ENCODE results near the gene CROT. TPM values are rescaled to one million over a fixed set of nuclear protein-coding genes. Genes with fewer than 3 reads are reported as not detected.

CROT gene
- polyA plus RNA-seq, 2 of the 4 experiments (the other 2 are of a cell fraction), result 12.3 to 18.2 TPM

GRCh38 chr7:87448388-87448787, 102.9 kb downstream of the CROT start:
- no peak for ATAC-seq
- ChIA-PET CTCF (no interaction called here), POLR2A (no interaction called here)
- H3K4me2 ChIP-seq, result no peak overlapping the region
- 78% methylated on average over 7 of the region's 7 CpGs for WGBS (ENCODE audit: missing lambda C conversion rate)
- no peak overlapping the region for H3K27ac ChIP-seq
- no peak for DNase-seq (ENCODE audit: low read depth in 1 of 2, low spot score in 1 of 2)
- no peak for FAIRE-seq
- no peak overlapping the region for H3K4me3 ChIP-seq
- no peaks in the 10 kb centered on the region for H3K4me1 ChIP-seq
- TF ChIP-seq EP300 (IDR thresholded peaks at IDR 0.05), result no peak
- TF ChIP-seq, protein P1, sequence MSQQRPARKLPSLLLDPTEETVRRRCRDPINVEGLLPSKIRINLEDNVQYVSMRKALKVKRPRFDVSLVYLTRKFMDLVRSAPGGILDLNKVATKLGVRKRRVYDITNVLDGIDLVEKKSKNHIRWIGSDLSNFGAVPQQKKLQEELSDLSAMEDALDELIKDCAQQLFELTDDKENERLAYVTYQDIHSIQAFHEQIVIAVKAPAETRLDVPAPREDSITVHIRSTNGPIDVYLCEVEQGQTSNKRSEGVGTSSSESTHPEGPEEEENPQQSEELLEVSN (IDR thresholded peaks at IDR 0.05; ENCODE audit: borderline replicate concordance, low read depth), result no peak
- TF ChIP-seq PHF8 (IDR thresholded peaks at IDR 0.05; ENCODE audit: borderline replicate concordance, low read depth), result no peak
- no peak for TF ChIP-seq HOXB13 (CRISPR knock-in tag; IDR thresholded peaks at IDR 0.05; ENCODE audit: low read depth)
- no peak for TF ChIP-seq CHD2 (IDR thresholded peaks at IDR 0.05; ENCODE audit: low read length, partially characterized antibody)
- TF ChIP-seq JUNB (IDR thresholded peaks at IDR 0.05), result no peak
- TF ChIP-seq HDAC2 (IDR thresholded peaks at IDR 0.05), result no peak
- no peak for TF ChIP-seq SMC3 (IDR thresholded peaks at IDR 0.05)
- TF ChIP-seq HOXB5 (CRISPR knock-in tag; IDR thresholded peaks at IDR 0.05), result no peak
- no peak for TF ChIP-seq KDM5A (IDR thresholded peaks at IDR 0.05)
- TF ChIP-seq, protein P2, sequence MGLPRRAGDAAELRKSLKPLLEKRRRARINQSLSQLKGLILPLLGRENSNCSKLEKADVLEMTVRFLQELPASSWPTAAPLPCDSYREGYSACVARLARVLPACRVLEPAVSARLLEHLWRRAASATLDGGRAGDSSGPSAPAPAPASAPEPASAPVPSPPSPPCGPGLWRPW (IDR thresholded peaks at IDR 0.05), result no peak
- TF ChIP-seq RNF2 (IDR thresholded peaks at IDR 0.05; ENCODE audit: borderline replicate concordance, low read depth), result no peak
- no peak for TF ChIP-seq CEBPB (IDR thresholded peaks at IDR 0.05)
- TF ChIP-seq SREBF2 (IDR thresholded peaks at IDR 0.05), result no peak
- TF ChIP-seq ESRRA (IDR thresholded peaks at IDR 0.05; ENCODE audit: borderline replicate concordance, low read length), result no peak
- TF ChIP-seq EHMT2 (IDR thresholded peaks at IDR 0.05; ENCODE audit: low read depth), result no peak
- TF ChIP-seq CBX2 (IDR thresholded peaks at IDR 0.05; ENCODE audit: borderline replicate concordance, low read depth), result no peak
- TF ChIP-seq POLR2AphosphoS2 (conservative IDR thresholded peaks at IDR 0.05; ENCODE audit: low read length), result no peak
- no peaks in the 10 kb centered on the region for H3K9me3 ChIP-seq

Small RNA genes lying within 50 kb of the gene (small RNA-seq; reads per million reads assigned to genes)
- 0 reads per million in 6 experiments for gene RF02195
- 0 reads per million in 6 experiments for gene RF02196

Other genes with a start within 250 kb of the CROT start
- 110 and 124 TPM in 2 replicates for gene DMTF1, start 193.2 kb upstream of the CROT start, polyA plus RNA-seq (2011; rRNA removed)
- 37.3 to 44.3 TPM (median 39.4 TPM) in 3 replicates for gene DMTF1, start 193.2 kb upstream of the CROT start, polyA plus RNA-seq (2017; fragmentation: RNase III; extraction: RNeasy Plus Mini Kit Qiagen cat#74134 plus additional on column Dnase treatment)
- 35.0 and 36.1 TPM in 2 replicates for gene TMEM243, start 125.9 kb upstream of the CROT start, polyA plus RNA-seq (2011; rRNA removed)
- 19.4 to 23.7 TPM (median 23.0 TPM) in 3 replicates for gene TMEM243, start 125.9 kb upstream of the CROT start, polyA plus RNA-seq (2017; fragmentation: RNase III; extraction: RNeasy Plus Mini Kit Qiagen cat#74134 plus additional on column Dnase treatment)
- gene ABCB4, start 130.0 kb downstream of the CROT start, polyA plus RNA-seq (2011; rRNA removed), result 0.12 and 0.13 TPM in 2 replicates
- gene ABCB4, start 130.0 kb downstream of the CROT start, polyA plus RNA-seq (2017; fragmentation: RNase III; extraction: RNeasy Plus Mini Kit Qiagen cat#74134 plus additional on column Dnase treatment), result not detected in 3 replicates